ENCODE measurements around the gene LRRC37B.
"Not testable (repeated sequence)": the region's sequence is repeated elsewhere in the genome, so short reads cannot be mapped to it uniquely, and the experiment has no call there.

Gene LRRC37B

GRCh38 chr17:32100323-32100722 is 93.1 kb downstream of the LRRC37B start:
- not testable (repeated sequence) for DNase-seq

- no peak for DNase-seq
Observed at GRCh38 chr17:32100971-32101631, 93.9 kb downstream of the LRRC37B start.

GRCh38 chr17:32102172-32102571 is 95.0 kb downstream of the LRRC37B start:
- no peak for DNase-seq

GRCh38 chr17:32102646-32103186 is 95.5 kb downstream of the LRRC37B start:
- no peak for DNase-seq
